Measurements from ENCODE around the gene CRTAC1.

The CRTAC1 gene

GRCh38 chr10:97927622-97928021 is 102.8 kb downstream of the CRTAC1 start:
- no peak overlapping the region for H3K4me3 ChIP-seq (ENCODE audit: low read depth, low read length)
- DNase-seq (ENCODE audit: low read depth): no peak
- no peak for TF ChIP-seq CTCF (conservative IDR thresholded peaks at IDR 0.05; ENCODE audit: low read depth, low read length)

- H3K4me3 ChIP-seq (ENCODE audit: low read depth, low read length): no peak overlapping the region
- no peak for TF ChIP-seq CTCF (conservative IDR thresholded peaks at IDR 0.05; ENCODE audit: low read depth, low read length)
- DNase-seq (ENCODE audit: low read depth): no peak
Measured at GRCh38 chr10:97926055-97926454, 104.4 kb downstream of the CRTAC1 start.

- no peak for DNase-seq (ENCODE audit: low read depth)
- TF ChIP-seq CTCF (conservative IDR thresholded peaks at IDR 0.05; ENCODE audit: low read depth, low read length): no peak
- H3K4me3 ChIP-seq (ENCODE audit: low read depth, low read length): no peak overlapping the region
Measured at GRCh38 chr10:97925308-97925938, 105.0 kb downstream of the CRTAC1 start.

- TF ChIP-seq CTCF (conservative IDR thresholded peaks at IDR 0.05; ENCODE audit: low read depth, low read length): no peak
- no peak overlapping the region for H3K4me3 ChIP-seq (ENCODE audit: low read depth, low read length)
- DNase-seq (ENCODE audit: low read depth): no peak
Measured at GRCh38 chr10:97924678-97925077, 105.7 kb downstream of the CRTAC1 start.

- TF ChIP-seq CTCF (conservative IDR thresholded peaks at IDR 0.05; ENCODE audit: low read depth, low read length): no peak
- H3K4me3 ChIP-seq (ENCODE audit: low read depth, low read length): no peak overlapping the region
- no peak for DNase-seq (ENCODE audit: low read depth)
Measured at GRCh38 chr10:97923476-97923875, 106.9 kb downstream of the CRTAC1 start.

- no peak overlapping the region for H3K4me3 ChIP-seq (ENCODE audit: low read depth, low read length)
- TF ChIP-seq CTCF (conservative IDR thresholded peaks at IDR 0.05; ENCODE audit: low read depth, low read length): no peak
- no peak for DNase-seq (ENCODE audit: low read depth)
Measured at GRCh38 chr10:97923057-97923456, 107.4 kb downstream of the CRTAC1 start.

- TF ChIP-seq CTCF (conservative IDR thresholded peaks at IDR 0.05; ENCODE audit: low read depth, low read length): no peak
- H3K4me3 ChIP-seq (ENCODE audit: low read depth, low read length): no peak overlapping the region
- DNase-seq (ENCODE audit: low read depth): no peak
Measured at GRCh38 chr10:97922022-97922758, 108.2 kb downstream of the CRTAC1 start.
